ENCODE results near the gene CDS2. TPM values are rescaled to one million over a fixed set of nuclear protein-coding genes. Genes with fewer than 3 reads are reported as not detected.

Gene CDS2
- total RNA-seq = 23.9 and 28.4 TPM in 2 replicates

DNA sequence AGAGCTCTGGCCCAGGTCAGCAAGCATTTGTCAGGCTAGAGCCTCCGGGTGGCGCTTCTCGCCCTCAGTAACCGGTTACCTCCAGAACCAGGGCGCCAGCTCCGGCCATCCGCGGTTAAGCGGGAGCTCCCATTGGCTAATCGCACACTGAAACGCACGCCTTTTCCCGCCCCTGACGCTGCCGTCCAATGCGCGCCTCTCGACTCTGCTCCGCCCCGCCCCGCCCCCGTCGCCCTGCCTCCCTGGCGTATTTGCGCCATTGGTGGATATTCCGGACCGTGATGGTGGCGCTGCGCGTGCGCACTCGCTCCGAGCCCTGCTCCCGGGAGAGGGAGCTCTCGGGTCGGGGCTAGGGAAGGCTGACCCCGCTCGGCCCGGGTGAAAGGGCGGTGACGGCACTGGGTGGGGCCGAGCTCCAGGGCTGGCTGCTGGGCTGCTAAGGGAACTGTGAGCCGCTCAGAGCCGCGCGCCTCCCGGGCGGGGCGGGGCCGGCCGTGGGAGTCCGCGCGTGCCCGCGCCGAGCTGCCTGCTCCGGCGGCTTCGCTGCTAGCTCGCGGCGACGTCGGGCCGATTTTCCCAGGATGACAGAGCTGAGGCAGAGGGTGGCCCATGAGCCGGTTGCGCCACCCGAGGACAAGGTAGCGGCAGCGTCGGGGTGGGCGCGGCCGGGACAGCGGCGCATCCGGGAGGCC lies at the start of gene CDS2:
Gene CDS2 (plus strand): TSS at position 497 of the 692 bp plus-strand sequence. CDS start 85 bp downstream, at position 582.

DNA sequence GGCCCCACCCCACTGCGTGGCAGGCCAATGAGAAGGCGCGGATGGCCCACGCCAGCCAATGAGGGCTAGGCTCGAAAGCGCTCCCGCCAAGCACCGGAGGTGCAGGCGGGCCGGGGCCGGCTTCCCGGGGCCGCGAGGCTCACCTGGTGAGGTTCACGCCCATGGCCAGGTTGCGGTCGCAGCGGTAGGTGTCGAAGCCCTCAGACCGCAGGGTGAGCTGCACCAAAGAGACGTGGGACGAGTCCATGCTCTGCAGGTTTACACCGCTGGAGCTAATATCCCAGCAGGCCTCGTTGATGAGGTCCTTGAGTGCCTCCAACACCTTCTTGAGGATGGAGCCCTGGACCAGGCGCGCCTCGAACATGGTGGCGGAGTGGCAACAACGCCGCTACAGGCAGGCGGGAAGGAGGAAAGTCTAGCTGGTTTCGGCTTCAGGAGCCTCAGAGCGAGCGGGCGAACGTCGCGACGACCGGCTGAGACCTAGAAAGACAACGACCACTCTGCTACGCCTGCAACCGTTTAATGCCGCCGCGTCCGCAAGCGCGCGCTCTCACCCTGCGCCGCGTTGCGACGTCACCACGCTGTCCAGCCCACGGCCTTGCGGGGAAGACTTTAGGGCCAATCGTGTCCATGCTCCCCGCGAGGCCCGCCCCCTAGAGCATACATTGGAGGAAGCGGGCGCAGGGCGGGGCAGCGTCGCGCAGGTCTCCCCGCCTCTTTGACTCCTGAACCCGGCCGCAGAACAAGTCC lies 7.2 kb upstream of the CDS2 start, which contains the start of gene PCNA:
Gene PCNA (minus strand): TSS at position 524 of the 750 bp plus-strand sequence. CDS start 160 bp downstream, at position 364.

Other genes starting within 250 kb of the CDS2 start
- 4.3 and 5.5 TPM in 2 replicates for gene SLC23A2, start 125.5 kb upstream of the CDS2 start, total RNA-seq
- 140 and 152 TPM in 2 replicates for gene TMEM230, start 13.9 kb upstream of the CDS2 start, total RNA-seq
- 187 and 216 TPM in 2 replicates for gene PCNA, start 7.0 kb upstream of the CDS2 start, total RNA-seq
- not detected in 2 replicates for gene PROKR2, start 189.9 kb downstream of the CDS2 start, total RNA-seq

Data from myometrial cell (primary cell).